ENCODE data around the gene POMGNT2. TPM values are rescaled to one million over a fixed set of nuclear protein-coding genes. Genes with fewer than 3 reads are reported as not detected.
"Not testable (repeated sequence)": the region's sequence is repeated elsewhere in the genome, so short reads cannot be mapped to it uniquely, and the experiment has no call there.

POMGNT2 gene
- total RNA-seq, 2 donors from 2014 or later = 12.7 to 14.5 TPM

GRCh38 chr3:43048470-43048869 is 57.4 kb downstream of the POMGNT2 start:
- Mint-ChIP-seq H3K4me1 (no peaks in the 10 kb centered on the region), H3K4me3 (no peak overlapping the region), H3K27me3 (ENCODE audit: insufficient read depth) (peaks cover 39% of the 10 kb centered on the region), H3K36me3 (ENCODE audit: low read depth) (peaks cover 12% of the 10 kb centered on the region), H3K9me3 (peaks cover 83% of the 10 kb centered on the region), H3K27ac (no peak overlapping the region)
- Histone ChIP-seq H3K9ac (ENCODE audit: extremely low read depth, low read length, poor library complexity, severe bottlenecking) (no peak overlapping the region), H3K4me3 (ENCODE audit: low read length) (no peak overlapping the region), H3K27me3 (ENCODE audit: control insufficient read depth, insufficient read depth, low read length, poor library complexity, severe bottlenecking) (no peaks in the 10 kb centered on the region), H3K27ac (ENCODE audit: low read depth, low read length) (no peak overlapping the region), H3K36me3 (ENCODE audit: control insufficient read depth, insufficient read depth, low read length) (no peaks in the 10 kb centered on the region), H3K4me1 (ENCODE audit: control insufficient read depth, insufficient read depth, low read length) (no peaks in the 10 kb centered on the region), H3K9me3 (ENCODE audit: control insufficient read depth, low read length) (peaks cover 79% of the 10 kb centered on the region)
- peak; percentile 8 for DNase-seq
- TF ChIP-seq CTCF (conservative IDR thresholded peaks at IDR 0.05) = no peak

GRCh38 chr3:43046583-43046982 is 59.3 kb downstream of the POMGNT2 start:
- H3K27ac Mint-ChIP-seq = no peak overlapping the region
- Histone ChIP-seq H3K9me3 (ENCODE audit: control insufficient read depth, low read length) (peaks cover 73% of the 10 kb centered on the region), H3K9ac (ENCODE audit: extremely low read depth, low read length, poor library complexity, severe bottlenecking) (no peak overlapping the region), H3K27ac (ENCODE audit: low read depth, low read length) (no peak overlapping the region), H3K36me3 (ENCODE audit: control insufficient read depth, insufficient read depth, low read length) (no peaks in the 10 kb centered on the region), H3K4me3 (ENCODE audit: low read length) (no peak overlapping the region), H3K4me1 (ENCODE audit: control insufficient read depth, insufficient read depth, low read length) (no peaks in the 10 kb centered on the region), H3K27me3 (ENCODE audit: control insufficient read depth, insufficient read depth, low read length, poor library complexity, severe bottlenecking) (no peaks in the 10 kb centered on the region)
- no peak overlapping the region for H3K4me3 Mint-ChIP-seq
- peaks cover 26% of the 10 kb centered on the region for H3K27me3 Mint-ChIP-seq (ENCODE audit: insufficient read depth)
- peaks cover 12% of the 10 kb centered on the region for H3K36me3 Mint-ChIP-seq (ENCODE audit: low read depth)
- peaks cover 87% of the 10 kb centered on the region for H3K9me3 Mint-ChIP-seq
- DNase-seq = no peak
- H3K4me1 Mint-ChIP-seq = no peaks in the 10 kb centered on the region
- WGBS, 2 experiments (ENCODE audit: insufficient coverage in 1 of 2, insufficient read length in 1 of 2) = 60% methylated on average over 1 of the region's 1 CpG
- TF ChIP-seq CTCF (conservative IDR thresholded peaks at IDR 0.05) = no peak

- H3K4me3 Mint-ChIP-seq; DNase-seq; H3K27me3 ChIP-seq (ENCODE audit: control insufficient read depth, insufficient read depth, low read length, poor library complexity, severe bottlenecking); H3K4me1 ChIP-seq (ENCODE audit: control insufficient read depth, insufficient read depth, low read length); H3K36me3 Mint-ChIP-seq (ENCODE audit: low read depth); H3K27ac Mint-ChIP-seq; H3K27ac ChIP-seq (ENCODE audit: low read depth, low read length); H3K4me1 Mint-ChIP-seq; H3K9ac ChIP-seq (ENCODE audit: extremely low read depth, low read length, poor library complexity, severe bottlenecking); H3K36me3 ChIP-seq (ENCODE audit: control insufficient read depth, insufficient read depth, low read length): not testable (repeated sequence)
- peaks cover 58% of the 10 kb centered on the region for H3K9me3 ChIP-seq (ENCODE audit: control insufficient read depth, low read length)
- H3K9me3 Mint-ChIP-seq = peaks cover 74% of the 10 kb centered on the region
- peaks cover 21% of the 10 kb centered on the region for H3K27me3 Mint-ChIP-seq (ENCODE audit: insufficient read depth)
- peak overlapping the region; percentile 28 for H3K4me3 ChIP-seq (ENCODE audit: low read length)
Measured at GRCh38 chr3:43045079-43045478, 60.8 kb downstream of the POMGNT2 start.

GRCh38 chr3:43043793-43044192 is 62.1 kb downstream of the POMGNT2 start:
- 94 to 100% methylated on average over 1 to 2 of the region's 2 CpGs for WGBS, 2 experiments (ENCODE audit: insufficient coverage in 1 of 2, insufficient read length in 1 of 2)
- no peak overlapping the region for H3K9ac ChIP-seq (ENCODE audit: extremely low read depth, low read length, poor library complexity, severe bottlenecking)
- no peaks in the 10 kb centered on the region for H3K36me3 ChIP-seq (ENCODE audit: control insufficient read depth, insufficient read depth, low read length)
- peaks cover 18% of the 10 kb centered on the region for H3K27me3 Mint-ChIP-seq (ENCODE audit: insufficient read depth)
- H3K27me3 ChIP-seq (ENCODE audit: control insufficient read depth, insufficient read depth, low read length, poor library complexity, severe bottlenecking) = no peaks in the 10 kb centered on the region
- H3K9me3 Mint-ChIP-seq = peaks cover 65% of the 10 kb centered on the region
- no peaks in the 10 kb centered on the region for H3K4me1 ChIP-seq (ENCODE audit: control insufficient read depth, insufficient read depth, low read length)
- no peak for TF ChIP-seq CTCF (conservative IDR thresholded peaks at IDR 0.05)
- H3K4me3 Mint-ChIP-seq = no peak overlapping the region
- peak; percentile 10 for DNase-seq
- no peak overlapping the region for H3K4me3 ChIP-seq (ENCODE audit: low read length)
- H3K36me3 Mint-ChIP-seq (ENCODE audit: low read depth) = peaks cover 10% of the 10 kb centered on the region
- no peaks in the 10 kb centered on the region for H3K4me1 Mint-ChIP-seq
- peaks cover 47% of the 10 kb centered on the region for H3K9me3 ChIP-seq (ENCODE audit: control insufficient read depth, low read length)
- no peak overlapping the region for H3K27ac ChIP-seq (ENCODE audit: low read depth, low read length)
- no peak overlapping the region for H3K27ac Mint-ChIP-seq
